K562 (cell line): ENCODE measurements around the gene DYSF.

Experiments
- HNRNPK ChIP-seq: fragments of 200-400 bp; formaldehyde crosslinking; IDR thresholded peaks from one replicate; pipeline ENCODE4 v1.6.1; 2018; ENCODE audit warnings: mild to moderate bottlenecking, low read depth, low read length; ENCODE audit not compliant: poor library complexity, severe bottlenecking
- JUN ChIP-seq, 2 experiments: sonication (generic) in 1 of 2; formaldehyde crosslinking in 1 of 2; IDR thresholded peaks; 2 replicates each; pipeline versions ENCODE4 v1.6.1 to v1.8.0; 2012 to 2022; ENCODE audit warnings: borderline replicate concordance in 2 of 2, mild to moderate bottlenecking in 2 of 2, improper control_type of control experiment in 1 of 2, low read depth in 1 of 2, low read length in 1 of 2, missing genetic modification reagents in 1 of 2
- MYC ChIP-seq, 2 experiments: fragments of 250-450 bp in 1 of 2; sonication (Bioruptor Pico) in 1 of 2; IDR thresholded peaks; 2 replicates each; pipeline versions ENCODE4 v1.5.1 to v1.6.1; 2012 to 2021; ENCODE audit warnings: low read depth in 2 of 2, borderline replicate concordance in 1 of 2, improper control_type of control experiment in 1 of 2, low read length in 1 of 2, mild to moderate bottlenecking in 1 of 2, moderate library complexity in 1 of 2
- NCOA1 ChIP-seq: fragments of 450-650 bp; IDR thresholded peaks from 2 replicates; pipeline ENCODE4 v1.6.1; 2016; ENCODE audit warnings: low read depth
- RBM39 ChIP-seq: fragments of 200-400 bp; formaldehyde crosslinking; optimal IDR thresholded peaks from 2 replicates; pipeline ENCODE3; 2018; ENCODE audit warnings: low read depth, low read length
- ZNF740 ChIP-seq, 3 experiments: fragments of 200-800 bp in 1 of 3; sonication (Bioruptor generic) in 1 of 3; sonication (generic) in 1 of 3; formaldehyde crosslinking in 1 of 3; IDR thresholded peaks; 2 replicates each; pipeline versions ENCODE4 v1.6.1 to v1.8.0; 2016 to 2022; ENCODE audit warnings: mild to moderate bottlenecking in 2 of 3, missing compliant biosample characterization in 2 of 3, missing genetic modification characterization in 2 of 3, missing genetic modification reagents in 1 of 3

- TF ChIP-seq HNRNPK (no peak), NCOA1 (no peak), ZNF740 (CRISPR knock-in tag; IDR thresholded peaks at IDR 0.05) (no peak), ZNF740 (tag; IDR thresholded peaks at IDR 0.05) (no peak), MYC (IDR thresholded peaks at IDR 0.05; ENCODE audit: low read depth, low read length) (no peak), MYC (CRISPR knock-in tag; IDR thresholded peaks at IDR 0.05; ENCODE audit: borderline replicate concordance, low read depth) (no peak), RBM39 (no peak), JUN (IDR thresholded peaks at IDR 0.05; ENCODE audit: borderline replicate concordance, low read depth, low read length) (no peak), JUN (CRISPR knock-in tag; IDR thresholded peaks at IDR 0.05; ENCODE audit: borderline replicate concordance) (no peak)
Measured at GRCh38 chr2:71528131-71528591, 74.8 kb downstream of the DYSF start.
